NCI-H524 (cell line): Measurements from ENCODE around the gene HCRT.
A peak's percentile ranks its signal among the peaks of the same experiment; 100 is the strongest.

Source experiments
- DNase-seq, 2 experiments: peaks; one replicate each; lab custom pipeline; 2025; lab: John Stamatoyannopoulos, UW

HCRT gene

GRCh38 chr17:42138749-42139492, 46.3 kb downstream of the HCRT start:
- peak; percentile 31 to 58 for DNase-seq

- no peak for DNase-seq
Observed at GRCh38 chr17:42136654-42137051, 48.6 kb downstream of the HCRT start.

GRCh38 chr17:42135664-42136653, 49.3 kb downstream of the HCRT start:
- no peak for DNase-seq

- no peak for DNase-seq
Observed at GRCh38 chr17:42135151-42135550, 50.1 kb downstream of the HCRT start.
